SK-N-SH (cell line): ENCODE data around the gene GFM1. TPM values are rescaled to one million over a fixed set of nuclear protein-coding genes. Genes with fewer than 3 reads are reported as not detected.

Experiments
- CTCF ChIA-PET: fragments of 300-600, 350-600 bp; formaldehyde crosslinking; extraction: SDS; loops from one replicate; lab custom pipeline; 2021; lab: Yijun Ruan, JAX
- POLR2A ChIA-PET: fragments of 350-600 bp; sonication (Branson Sonifier 250); formaldehyde crosslinking; extraction: SDS; loops from one replicate; lab custom pipeline; 2020; ENCODE audit warnings: antibody characterized with exemption, inconsistent platforms; lab: Yijun Ruan, JAX
- DNase-seq: peaks from one replicate; pipeline ENCODE4 v3.0.0; 2012
- H2AFZ ChIP-seq: fragments of 200-600 bp; sonication (generic); 2 replicates; pipeline ENCODE4 v1.8.1; 2016; ENCODE audit warnings: antibody characterized with exemption, mild to moderate bottlenecking, low read depth
- H3F3A ChIP-seq: fragments of 200-600 bp; sonication (generic); replicated peaks from 2 replicates; pipeline ENCODE3; 2016; ENCODE audit warnings: antibody characterized with exemption, mild to moderate bottlenecking; ENCODE audit not compliant: insufficient read depth
- H3K27ac ChIP-seq, 2 experiments: fragments of 200-500 bp in 1 of 2; fragments of 200-600 bp in 1 of 2; sonication (Bioruptor generic) in 1 of 2; sonication (generic), shearing (Covaris generic) in 1 of 2; 2 replicates each; pipeline versions ENCODE4 v1.5.1 to v1.6.1; 2014 to 2016; ENCODE audit warnings: low read depth in 2 of 2, inconsistent platforms in 1 of 2, low read length in 1 of 2, mild to moderate bottlenecking in 1 of 2, mixed read lengths in 1 of 2
- H3K27me3 ChIP-seq: fragments of 200-600 bp; sonication (generic), shearing (Covaris generic); 2 replicates; pipeline ENCODE4 v1.6.1; 2016; ENCODE audit warnings: mixed run types; ENCODE audit not compliant: insufficient read depth
- H3K36me3 ChIP-seq, 2 experiments: fragments of 200-500 bp in 1 of 2; fragments of 200-600 bp in 1 of 2; sonication (Bioruptor generic) in 1 of 2; sonication (generic) in 1 of 2; replicated peaks in 1 of 2; 2 replicates each; pipeline versions ENCODE3 to v1.5.1; 2014 to 2016; ENCODE audit warnings: low read length in 1 of 2, mild to moderate bottlenecking in 1 of 2; ENCODE audit not compliant: insufficient read depth in 2 of 2, control insufficient read depth in 1 of 2
- H3K4me1 ChIP-seq, 2 experiments: fragments of 200-500 bp in 1 of 2; fragments of 200-600 bp in 1 of 2; sonication (Bioruptor generic) in 1 of 2; sonication (generic), shearing (Covaris generic) in 1 of 2; 2 replicates each; pipeline versions ENCODE4 v1.5.1 to v1.6.1; 2014 to 2016; ENCODE audit warnings: low read depth in 1 of 2, low read length in 1 of 2, mixed run types in 1 of 2; ENCODE audit not compliant: insufficient read depth in 2 of 2, control insufficient read depth in 1 of 2
- H3K4me2 ChIP-seq: fragments of 200-600 bp; sonication (generic), shearing (Covaris generic); 2 replicates; pipeline ENCODE4 v1.6.1; 2017; ENCODE audit warnings: mixed run types
- H3K4me3 ChIP-seq, 2 experiments: fragments of 200-500 bp in 1 of 2; fragments of 200-600 bp in 1 of 2; sonication (Bioruptor generic) in 1 of 2; sonication (generic), shearing (Covaris generic) in 1 of 2; 2 replicates each; pipeline versions ENCODE4 v1.5.1 to v1.8.1; 2014 to 2016; ENCODE audit warnings: low read depth in 2 of 2, inconsistent platforms in 1 of 2, low read length in 1 of 2, mild to moderate bottlenecking in 1 of 2, mixed read lengths in 1 of 2, moderate library complexity in 1 of 2
- H3K79me2 ChIP-seq: fragments of 200-600 bp; sonication (generic); 2 replicates; pipeline ENCODE4 v1.8.1; 2017; ENCODE audit warnings: mild to moderate bottlenecking; ENCODE audit not compliant: insufficient read depth
- H3K9ac ChIP-seq: fragments of 200-600 bp; sonication (generic); 2 replicates; pipeline ENCODE4 v1.6.1; 2017; ENCODE audit warnings: mixed run types
- H3K9me2 ChIP-seq: fragments of 200-600 bp; sonication (generic); 2 replicates; pipeline ENCODE4 v1.6.1; 2017; ENCODE audit warnings: mixed run types
- H3K9me3 ChIP-seq: fragments of 200-600 bp; sonication (generic); 2 replicates; pipeline ENCODE4 v1.6.1; 2017; ENCODE audit warnings: mixed run types, mild to moderate bottlenecking, moderate library complexity
- H4K20me1 ChIP-seq: fragments of 200-600 bp; sonication (generic); 2 replicates; pipeline ENCODE4 v1.6.1; 2017; ENCODE audit warnings: mild to moderate bottlenecking, mixed run types; ENCODE audit not compliant: insufficient read depth
- CHD2 ChIP-seq: fragments of 150-350 bp; IDR thresholded peaks from 2 replicates; pipeline ENCODE4 v1.6.1; 2018; ENCODE audit warnings: low read length; ENCODE audit not compliant: partially characterized antibody
- CTCF ChIP-seq: fragments of 200-600 bp; sonication (generic); IDR thresholded peaks from 2 replicates; pipeline ENCODE4 v1.6.1; 2017; ENCODE audit warnings: antibody characterized with exemption, mild to moderate bottlenecking, moderate library complexity
- EZH2phosphoT487 ChIP-seq: fragments of 200-600 bp; sonication (generic); IDR thresholded peaks from 2 replicates; pipeline ENCODE4 v1.6.1; 2017; ENCODE audit warnings: low read depth, mixed run types, mild to moderate bottlenecking, antibody characterized with exemption, moderate library complexity, borderline replicate concordance
- FOXM1 ChIP-seq: IDR thresholded peaks from 2 replicates; pipeline ENCODE4 v1.4.0; 2012; ENCODE audit warnings: low read depth, mild to moderate bottlenecking
- GABPA ChIP-seq: IDR thresholded peaks from 2 replicates; pipeline ENCODE4 v1.4.0; 2012; ENCODE audit warnings: low read depth, mild to moderate bottlenecking
- JUND ChIP-seq: IDR thresholded peaks from 2 replicates; pipeline ENCODE4 v1.4.0; 2012
- MEF2A ChIP-seq: IDR thresholded peaks from 2 replicates; pipeline ENCODE4 v1.4.0; 2012; ENCODE audit warnings: low read depth, borderline replicate concordance
- NRF1 ChIP-seq: IDR thresholded peaks from 2 replicates; pipeline ENCODE4 v1.6.1; 2012; ENCODE audit warnings: low read depth, mild to moderate bottlenecking, low read length
- RAD21 ChIP-seq: IDR thresholded peaks from 2 replicates; pipeline ENCODE4 v1.6.1; 2012; ENCODE audit warnings: mild to moderate bottlenecking, low read length
- SIN3A ChIP-seq: IDR thresholded peaks from 2 replicates; pipeline ENCODE4 v1.6.1; 2012; ENCODE audit warnings: low read depth, mild to moderate bottlenecking, low read length, moderate library complexity, borderline replicate concordance
- SMC3 ChIP-seq: IDR thresholded peaks from 2 replicates; pipeline ENCODE4 v1.6.1; 2012; ENCODE audit warnings: low read depth, low read length, improper control_type of control experiment
- TCF12 ChIP-seq: IDR thresholded peaks from 2 replicates; pipeline ENCODE4 v1.4.0; 2012
- TEAD4 ChIP-seq: IDR thresholded peaks from 2 replicates; pipeline ENCODE4 v1.4.0; 2012; ENCODE audit warnings: mild to moderate bottlenecking, borderline replicate concordance; ENCODE audit not compliant: insufficient read depth
- ZBTB33 ChIP-seq: IDR thresholded peaks from 2 replicates; pipeline ENCODE4 v1.4.0; 2012; ENCODE audit warnings: low read depth, borderline replicate concordance
- WGBS: methylation state at CpG from one replicate; pipeline ENCODE4 v1.1.6; 2017; ENCODE audit warnings: low lambda C conversion rate; 5-methylcytosine and 5-hydroxymethylcytosine counted together
- polyA plus RNA-seq, 3 experiments: library from polyadenylated mRNA; depleted of rRNA; stranded (reverse); fragments of >200 nt; gene quantifications; 2 replicates each; pipeline ENCODE4 v1.2.3, GENCODE V29; 2012
- TF ChIP-seq, protein P1 (sequence below): IDR thresholded peaks from 2 replicates; pipeline ENCODE4 v1.4.0; 2012; ENCODE audit warnings: low read depth

The GFM1 gene
- polyA plus RNA-seq, 1 of the 3 experiments (the other 2 are of a cell fraction): 25.2 TPM

DNA sequence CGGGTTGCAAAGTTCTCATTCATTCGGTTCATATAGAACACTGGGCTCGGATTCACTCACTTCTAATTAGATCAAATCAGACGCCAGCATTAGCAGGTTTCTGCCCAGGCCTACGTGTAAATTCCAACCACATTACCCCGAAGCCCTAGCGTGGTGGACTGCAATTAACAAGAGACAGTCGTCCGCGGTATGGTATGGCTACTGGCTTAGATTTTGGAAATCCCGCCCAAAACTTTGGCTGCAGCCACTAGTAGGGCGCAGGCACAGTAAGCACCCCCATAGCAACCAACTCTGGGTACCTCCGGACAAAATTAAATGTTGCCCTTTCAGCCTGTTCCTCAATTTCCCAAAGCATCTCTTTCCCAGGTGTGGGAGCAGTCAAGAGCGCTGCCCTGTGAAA lies 87.2 kb downstream of the GFM1 start:
- Histone ChIP-seq H3K9ac (no peak overlapping the region), H4K20me1 (no peaks in the 10 kb centered on the region), H3K9me2 (no peaks in the 10 kb centered on the region), H3K4me3 (peak overlapping the region in 1 of 2 experiments; percentile 46; a peak in 2 of 4 replicates), H3K27me3 (no peaks in the 10 kb centered on the region), H3F3A (peaks cover 2% of the 10 kb centered on the region), H3K4me2 (peak overlapping the region; percentile 28; the same call in 1 of the 2 replicates), H3K4me1 (peaks cover 0 to 6% of the 10 kb centered on the region in 2 experiments; a peak in 1 of 4 replicates), H3K79me2 (no peaks in the 10 kb centered on the region), H3K27ac (no peak overlapping the region), H2AFZ (no peak overlapping the region), H3K36me3 (no peaks in the 10 kb centered on the region), H3K9me3 (no peaks in the 10 kb centered on the region)
- 94% methylated on average over 10 of the region's 14 CpGs for WGBS
- no peak for TF ChIP-seq MEF2A
- TF ChIP-seq TCF12: no peak
- TF ChIP-seq SMC3: no peak
- no peak for TF ChIP-seq SIN3A
- no peak for TF ChIP-seq FOXM1
- no peak for TF ChIP-seq GABPA
- no peak for TF ChIP-seq RAD21
- TF ChIP-seq JUND: no peak
- TF ChIP-seq NRF1: no peak
- no peak for TF ChIP-seq ZBTB33
- no peak for TF ChIP-seq CTCF
- DNase-seq: no peak
- POLR2A ChIA-PET: interaction anchor here (0.7 kb wide), 1 partner anchor 70 kb away, joined by 3 read pairs; the partner anchor contains the start of gene MFSD1
- CTCF ChIA-PET: interaction anchor here (0.9 to 7.3 kb wide), 4 partner anchors 24 to 69 kb away, joined by 3 to 146 read pairs (median 4); no protein-coding TSS in a partner anchor

DNA sequence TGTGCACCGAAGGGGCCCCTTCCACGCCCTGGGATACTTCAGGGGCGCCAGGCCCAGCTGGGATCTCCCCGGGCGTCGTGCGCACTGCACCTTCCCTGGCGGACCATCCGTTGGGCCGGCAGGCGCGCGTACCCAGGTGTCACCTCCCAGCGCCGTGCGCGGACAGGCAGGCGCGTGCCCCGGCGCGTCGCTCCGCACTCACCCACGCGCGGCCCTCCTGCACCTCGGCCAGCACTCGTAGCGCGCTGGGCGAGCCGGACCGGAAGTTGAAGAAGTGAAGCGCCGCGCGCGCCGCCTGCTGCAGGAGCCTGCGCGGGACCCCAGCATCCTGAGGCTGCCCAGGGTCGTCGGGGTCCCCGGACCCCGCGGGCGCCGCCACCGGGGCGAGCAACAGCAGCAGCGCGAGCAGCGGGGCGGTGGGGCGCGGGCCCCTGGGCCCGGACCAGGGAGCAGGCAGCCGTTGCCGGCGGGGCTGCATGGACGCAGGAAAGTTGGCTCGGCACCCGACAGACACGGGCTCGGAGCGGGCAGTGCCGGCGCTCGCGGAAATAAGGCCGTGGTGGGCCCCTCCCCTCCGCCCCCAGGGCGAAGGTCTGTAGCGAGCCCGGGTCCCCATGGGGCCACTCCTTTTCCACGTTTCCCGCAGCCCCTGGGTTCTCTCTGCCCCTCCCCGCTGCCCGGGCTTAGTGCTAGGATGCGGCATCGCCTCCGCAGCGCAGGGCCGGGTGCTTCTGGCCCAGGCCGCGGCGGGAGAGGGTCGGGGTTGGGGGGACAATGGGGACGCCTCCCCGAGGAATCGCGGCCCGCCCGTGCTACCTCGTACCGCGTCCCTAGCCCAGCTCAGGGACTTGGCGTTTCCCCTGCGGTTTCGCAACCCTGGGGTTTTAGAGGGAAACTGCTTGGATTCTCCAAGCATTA lies 87.9 kb downstream of the GFM1 start, which contains the start of gene RARRES1:
TSS of gene RARRES1 (minus strand) at position 520 of the 918 bp plus-strand sequence. CDS start at position 478, 42 bp downstream.
- H3K9me3 ChIP-seq: no peaks in the 10 kb centered on the region
- H3K79me2 ChIP-seq: no peaks in the 10 kb centered on the region
- 13% methylated on average over 26 of the region's 101 CpGs for WGBS
- H3K27me3 ChIP-seq: no peaks in the 10 kb centered on the region
- ChIA-PET CTCF (interaction anchor here (1.0 to 7.3 kb wide), 3 partner anchors 57 to 69 kb away, joined by 3 to 146 read pairs (median 4); no protein-coding TSS in a partner anchor), POLR2A (interaction anchor here (0.7 kb wide), 1 partner anchor 69 kb away, joined by 3 read pairs; the partner anchor contains the start of gene MFSD1)
- H3F3A ChIP-seq: no peaks in the 10 kb centered on the region
- no peak within 1 kb of the TSS for H3K27ac ChIP-seq
- H3K4me2 ChIP-seq: peak within 1 kb of the TSS; percentile 28; the same call in 1 of the 2 replicates
- no peaks in the 10 kb centered on the region for H3K36me3 ChIP-seq
- no peak within 1 kb of the TSS for H3K9ac ChIP-seq
- peak; percentile 88 for DNase-seq
- H3K4me3 ChIP-seq: peak within 1 kb of the TSS in 1 of 2 experiments; percentile 46; a peak in 2 of 4 replicates
- no peaks in the 10 kb centered on the region for H3K9me2 ChIP-seq
- H3K4me1 ChIP-seq: peaks cover 0 to 6% of the 10 kb centered on the region in 2 experiments; a peak in 1 of 4 replicates
- H4K20me1 ChIP-seq: no peaks in the 10 kb centered on the region
- no peak within 1 kb of the TSS for H2AFZ ChIP-seq
- TF ChIP-seq, protein P1, sequence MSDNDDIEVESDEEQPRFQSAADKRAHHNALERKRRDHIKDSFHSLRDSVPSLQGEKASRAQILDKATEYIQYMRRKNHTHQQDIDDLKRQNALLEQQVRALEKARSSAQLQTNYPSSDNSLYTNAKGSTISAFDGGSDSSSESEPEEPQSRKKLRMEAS: peak; percentile 62; the same call in 1 of the 2 replicates
- TF ChIP-seq ZBTB33: no peak
- TF ChIP-seq CHD2: no peak
- TF ChIP-seq TEAD4: no peak
- no peak; the same call in 1 of the 2 replicates for TF ChIP-seq NRF1
- no peak for TF ChIP-seq CTCF
- TF ChIP-seq EZH2phosphoT487: no peak
